Natural killer cell (primary cell): ENCODE data around the gene BUB1. TPM values are rescaled to one million over a fixed set of nuclear protein-coding genes. Genes with fewer than 3 reads are reported as not detected.
"Not testable (repeated sequence)": the region's sequence is repeated elsewhere in the genome, so short reads cannot be mapped to it uniquely, and the experiment has no call there.

ENCODE experiments used
- ATAC-seq, 3 donors: fragments of 150-1000 bp in 2 of 3; fragments of 200-7000 bp in 1 of 3; cut with Tn5 transposase; 1 replicate in 1 of 3; 2 replicates in 2 of 3; pipeline ENCODE4 v1.10.0; 2021; ENCODE audit warnings: mild to moderate bottlenecking in 2 of 3, moderate library complexity in 2 of 3
- DNase-seq, 2 donors: peaks; one replicate each; pipeline versions ENCODE4 v3.0.0 to v3.0.0-alpha.2; 2013 to 2021; ENCODE audit warnings: mixed read lengths in 1 of 2
- H3K27ac ChIP-seq: one replicate; pipeline ENCODE4 v1.5.1; 2013; ENCODE audit warnings: mild to moderate bottlenecking, low read length
- H3K27me3 ChIP-seq: one replicate; pipeline ENCODE4 v1.6.1; 2013; ENCODE audit warnings: low read length; ENCODE audit not compliant: control insufficient read depth, insufficient read depth
- H3K36me3 ChIP-seq: one replicate; pipeline ENCODE4 v1.6.1; 2013; ENCODE audit warnings: low read length; ENCODE audit not compliant: control insufficient read depth, insufficient read depth
- H3K4me1 ChIP-seq: one replicate; pipeline ENCODE4 v1.6.1; 2013; ENCODE audit warnings: low read length; ENCODE audit not compliant: control insufficient read depth, insufficient read depth
- H3K4me3 ChIP-seq: one replicate; pipeline ENCODE4 v1.5.1; 2013; ENCODE audit warnings: low read length
- H3K9me3 ChIP-seq: one replicate; pipeline ENCODE4 v1.6.1; 2013; ENCODE audit warnings: low read length; ENCODE audit not compliant: control insufficient read depth, insufficient read depth
- H3K27ac Mint-ChIP-seq, 2 donors: one replicate each; pipeline ENCODE4 v1.8.0; 2022; ENCODE audit warnings: mild to moderate bottlenecking in 2 of 2, mixed read lengths in 2 of 2, moderate library complexity in 1 of 2
- H3K27me3 Mint-ChIP-seq, 2 donors: one replicate each; pipeline ENCODE4 v1.8.0; 2022; ENCODE audit warnings: low read depth in 2 of 2, mixed read lengths in 2 of 2
- H3K36me3 Mint-ChIP-seq: one replicate; pipeline ENCODE4 v1.8.0; 2022; ENCODE audit warnings: mixed read lengths
- H3K4me1 Mint-ChIP-seq, 2 donors: one replicate each; pipeline ENCODE4 v1.8.0; 2022; ENCODE audit warnings: mixed read lengths in 2 of 2
- H3K4me3 Mint-ChIP-seq: one replicate; pipeline ENCODE4 v1.8.0; 2022; ENCODE audit warnings: mild to moderate bottlenecking, moderate library complexity, mixed read lengths
- H3K9me3 Mint-ChIP-seq, 2 donors: one replicate each; pipeline ENCODE4 v1.8.0; 2022; ENCODE audit warnings: mixed read lengths in 2 of 2
- WGBS: methylation state at CpG from one replicate; pipeline ENCODE4 v1.1.7; 2013; ENCODE audit warnings: missing lambda C conversion rate; ENCODE audit not compliant: insufficient coverage; 5-methylcytosine and 5-hydroxymethylcytosine counted together
- intact Hi-C: fragments of 100-400 bp; cut with micrococcal nuclease; formaldehyde crosslinking; loops from one replicate; pipeline ENCODE4 v1.14.2; 2022
- total RNA-seq, 4 donors: library from RNA; stranded (reverse); fragments of 120-200 nt in 1 of 4; gene quantifications; one replicate each; pipeline versions ENCODE4 v1.2.3 to v1.2.4, GENCODE V29; 2013 to 2022
- TF ChIP-seq, protein P1 (sequence below): fragments of 200-600 bp; IDR thresholded peaks from one replicate; pipeline ENCODE4 v1.8.0; 2022; ENCODE audit warnings: antibody characterized with exemption

The BUB1 gene
- total RNA-seq, 3 donors from 2014 or later (not counting 1 experiment from before 2014, with no cell fraction given): 2.3 to 4.2 (median 2.7) TPM

- Histone ChIP-seq H3K27me3 (no peaks in the 10 kb centered on the region), H3K9me3 (no peaks in the 10 kb centered on the region), H3K27ac (no peak overlapping the region), H3K36me3 (no peaks in the 10 kb centered on the region), H3K4me3 (no peak overlapping the region), H3K4me1 (no peaks in the 10 kb centered on the region)
- 94% methylated on average over 2 of the region's 4 CpGs for WGBS
- H3K27ac Mint-ChIP-seq: no peak overlapping the region
- H3K27me3 Mint-ChIP-seq: no peaks in the 10 kb centered on the region
- ATAC-seq (no peak), DNase-seq (no peak)
- no peaks in the 10 kb centered on the region for H3K4me1 Mint-ChIP-seq
- TF ChIP-seq, protein P1, sequence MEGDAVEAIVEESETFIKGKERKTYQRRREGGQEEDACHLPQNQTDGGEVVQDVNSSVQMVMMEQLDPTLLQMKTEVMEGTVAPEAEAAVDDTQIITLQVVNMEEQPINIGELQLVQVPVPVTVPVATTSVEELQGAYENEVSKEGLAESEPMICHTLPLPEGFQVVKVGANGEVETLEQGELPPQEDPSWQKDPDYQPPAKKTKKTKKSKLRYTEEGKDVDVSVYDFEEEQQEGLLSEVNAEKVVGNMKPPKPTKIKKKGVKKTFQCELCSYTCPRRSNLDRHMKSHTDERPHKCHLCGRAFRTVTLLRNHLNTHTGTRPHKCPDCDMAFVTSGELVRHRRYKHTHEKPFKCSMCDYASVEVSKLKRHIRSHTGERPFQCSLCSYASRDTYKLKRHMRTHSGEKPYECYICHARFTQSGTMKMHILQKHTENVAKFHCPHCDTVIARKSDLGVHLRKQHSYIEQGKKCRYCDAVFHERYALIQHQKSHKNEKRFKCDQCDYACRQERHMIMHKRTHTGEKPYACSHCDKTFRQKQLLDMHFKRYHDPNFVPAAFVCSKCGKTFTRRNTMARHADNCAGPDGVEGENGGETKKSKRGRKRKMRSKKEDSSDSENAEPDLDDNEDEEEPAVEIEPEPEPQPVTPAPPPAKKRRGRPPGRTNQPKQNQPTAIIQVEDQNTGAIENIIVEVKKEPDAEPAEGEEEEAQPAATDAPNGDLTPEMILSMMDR: no peak
- no peaks in the 10 kb centered on the region for H3K9me3 Mint-ChIP-seq
- intact Hi-C loops: no loop called here
- no peaks in the 10 kb centered on the region for H3K36me3 Mint-ChIP-seq
- H3K4me3 Mint-ChIP-seq: no peak overlapping the region
Measured at GRCh38 chr2:110638952-110639695, 38.7 kb downstream of the BUB1 start.

DNA sequence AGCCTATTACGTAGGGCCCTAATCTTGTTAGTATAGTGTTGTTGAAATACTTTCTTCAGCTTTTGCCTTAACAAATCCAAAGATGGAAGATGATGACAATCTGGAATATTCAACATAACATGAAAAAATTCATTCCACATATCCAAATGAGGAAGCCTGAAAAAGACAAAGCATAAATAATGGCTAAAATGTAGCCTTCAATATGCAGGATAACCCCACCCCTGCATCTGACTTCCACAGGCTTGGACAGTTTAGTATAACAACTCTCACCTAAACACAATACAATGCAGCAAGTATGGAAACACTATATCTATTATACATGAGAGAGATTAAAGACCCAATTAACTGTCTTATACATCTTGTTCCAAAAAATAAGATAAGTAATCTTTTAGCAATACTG is 39.9 kb downstream of the BUB1 start:
- no peaks in the 10 kb centered on the region for H3K36me3 Mint-ChIP-seq
- H3K27ac Mint-ChIP-seq: no peak overlapping the region
- H3K9me3 Mint-ChIP-seq: no peaks in the 10 kb centered on the region
- DNase-seq: no peak
- no peak for ATAC-seq
- no CpG with 5 or more reads among the region's 1 CpG for WGBS
- Histone ChIP-seq H3K27ac (no peak overlapping the region), H3K36me3 (no peaks in the 10 kb centered on the region), H3K9me3 (no peaks in the 10 kb centered on the region), H3K27me3 (no peaks in the 10 kb centered on the region), H3K4me3 (no peak overlapping the region), H3K4me1 (no peaks in the 10 kb centered on the region)
- no peak overlapping the region for H3K4me3 Mint-ChIP-seq
- no peaks in the 10 kb centered on the region for H3K4me1 Mint-ChIP-seq
- intact Hi-C loops: no loop called here
- TF ChIP-seq, protein P1: no peak
- no peaks in the 10 kb centered on the region for H3K27me3 Mint-ChIP-seq

- 100% methylated on average over 1 of the region's 1 CpG for WGBS
- H3K4me1 Mint-ChIP-seq: no peaks in the 10 kb centered on the region
- intact Hi-C loops: no loop called here
- Histone ChIP-seq H3K27me3 (no peaks in the 10 kb centered on the region), H3K27ac (no peak overlapping the region), H3K9me3 (no peaks in the 10 kb centered on the region), H3K4me1 (no peaks in the 10 kb centered on the region), H3K36me3 (no peaks in the 10 kb centered on the region), H3K4me3 (no peak overlapping the region)
- H3K36me3 Mint-ChIP-seq: no peaks in the 10 kb centered on the region
- H3K27ac Mint-ChIP-seq: no peak overlapping the region
- DNase-seq (no peak), ATAC-seq (no peak)
- no peaks in the 10 kb centered on the region for H3K9me3 Mint-ChIP-seq
- H3K4me3 Mint-ChIP-seq: no peak overlapping the region
- no peaks in the 10 kb centered on the region for H3K27me3 Mint-ChIP-seq
- TF ChIP-seq, protein P1: no peak
Measured at GRCh38 chr2:110637093-110637492, 40.8 kb downstream of the BUB1 start.

DNA sequence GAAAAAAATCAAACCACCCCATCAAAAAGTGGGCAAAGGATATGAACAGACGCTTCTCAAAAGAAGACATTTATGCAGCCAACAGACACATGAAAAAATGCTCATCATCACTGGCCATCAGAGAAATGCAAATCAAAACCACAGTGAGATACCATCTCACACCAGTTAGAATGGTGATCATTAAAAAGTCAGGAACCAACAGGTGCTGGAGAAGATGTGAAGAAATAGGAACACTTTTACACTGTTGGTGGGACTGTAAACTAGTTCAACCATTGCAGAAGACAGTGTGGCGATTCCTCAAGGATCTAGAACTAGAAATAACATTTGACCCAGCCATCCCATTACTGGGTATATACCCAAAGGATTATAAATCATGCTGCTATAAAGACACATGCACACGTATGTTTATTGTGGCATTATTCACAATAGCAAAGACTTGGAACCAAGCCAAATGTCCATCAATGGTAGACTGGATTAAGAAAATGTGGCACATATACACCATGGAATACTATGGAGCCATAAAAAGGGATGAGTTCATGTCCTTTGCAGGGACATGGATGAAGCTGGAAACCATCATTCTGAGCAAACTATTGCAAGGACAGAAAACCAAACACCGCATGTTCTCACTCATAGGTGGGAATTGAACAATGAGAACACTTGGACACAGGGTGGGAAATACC is 41.8 kb downstream of the BUB1 start:
- DNase-seq, H3K27me3 ChIP-seq, intact Hi-C loops, H3K4me1 Mint-ChIP-seq, H3K27ac Mint-ChIP-seq, H3K9me3 ChIP-seq, H3K4me3 Mint-ChIP-seq, H3K9me3 Mint-ChIP-seq, H3K27me3 Mint-ChIP-seq, H3K27ac ChIP-seq, H3K36me3 Mint-ChIP-seq, ATAC-seq, H3K4me3 ChIP-seq, H3K36me3 ChIP-seq, H3K4me1 ChIP-seq: not testable (repeated sequence)
- no CpG with 5 or more reads among the region's 4 CpGs for WGBS

- intact Hi-C loops, H3K27ac Mint-ChIP-seq, H3K27me3 ChIP-seq, H3K36me3 ChIP-seq, H3K9me3 ChIP-seq, H3K27me3 Mint-ChIP-seq, H3K4me3 Mint-ChIP-seq, H3K36me3 Mint-ChIP-seq, ATAC-seq, H3K27ac ChIP-seq, DNase-seq, H3K4me3 ChIP-seq, H3K9me3 Mint-ChIP-seq, H3K4me1 Mint-ChIP-seq, H3K4me1 ChIP-seq: not testable (repeated sequence)
- WGBS: no CpG with 5 or more reads among the region's 1 CpG
Measured at GRCh38 chr2:110627348-110627747, 50.5 kb downstream of the BUB1 start.
